Jurkat, Clone E6-1 (cell line): ENCODE results near the gene ABCG1.

Source experiments
- DNase-seq: peaks from one replicate; pipeline ENCODE4 v3.0.0-alpha.2; 2011; ENCODE audit warnings: low read depth, low spot score
- H3K4me3 ChIP-seq: 2 replicates; pipeline ENCODE4 v1.5.1; 2011; ENCODE audit warnings: mild to moderate bottlenecking, low read length, control low read depth, moderate library complexity

ABCG1 gene

GRCh38 chr21:42295845-42296244, 76.9 kb downstream of the ABCG1 start:
- DNase-seq, result no peak
- H3K4me3 ChIP-seq, result no peak overlapping the region

- DNase-seq, result peak; percentile 51
- H3K4me3 ChIP-seq, result no peak overlapping the region
Measured at GRCh38 chr21:42296501-42296900, 77.6 kb downstream of the ABCG1 start.

GRCh38 chr21:42297377-42297776, 78.4 kb downstream of the ABCG1 start:
- peak; percentile 77 for DNase-seq

GRCh38 chr21:42298237-42298636, 79.3 kb downstream of the ABCG1 start:
- H3K4me3 ChIP-seq, result no peak overlapping the region
- DNase-seq, result no peak

More at GRCh38 chr21:42297377-42297776, 78.4 kb downstream of the ABCG1 start:
- H3K4me3 ChIP-seq, result no peak overlapping the region

GRCh38 chr21:42298657-42299056, 79.7 kb downstream of the ABCG1 start:
- no peak overlapping the region for H3K4me3 ChIP-seq
- DNase-seq, result no peak

- no peak overlapping the region for H3K4me3 ChIP-seq
- DNase-seq, result peak; percentile 68
Measured at GRCh38 chr21:42299324-42300044, 80.5 kb downstream of the ABCG1 start.

- H3K4me3 ChIP-seq, result no peak overlapping the region
- no peak for DNase-seq
Measured at GRCh38 chr21:42300045-42300583, 81.2 kb downstream of the ABCG1 start.

- no peak for DNase-seq
Measured at GRCh38 chr21:42300956-42301355, 82.0 kb downstream of the ABCG1 start.

GRCh38 chr21:42301371-42302075, 82.6 kb downstream of the ABCG1 start:
- no peak overlapping the region for H3K4me3 ChIP-seq
- DNase-seq, result no peak

More at GRCh38 chr21:42300956-42301355, 82.0 kb downstream of the ABCG1 start:
- no peak overlapping the region for H3K4me3 ChIP-seq

GRCh38 chr21:42302076-42302650, 83.2 kb downstream of the ABCG1 start:
- no peak for DNase-seq
- no peak overlapping the region for H3K4me3 ChIP-seq

- no peak for DNase-seq
- H3K4me3 ChIP-seq, result no peak overlapping the region
Measured at GRCh38 chr21:42302794-42303193, 83.9 kb downstream of the ABCG1 start.

GRCh38 chr21:42303443-42303842, 84.5 kb downstream of the ABCG1 start:
- no peak for DNase-seq
- H3K4me3 ChIP-seq, result no peak overlapping the region

GRCh38 chr21:42304556-42305454, 85.9 kb downstream of the ABCG1 start:
- H3K4me3 ChIP-seq, result no peak overlapping the region
- no peak for DNase-seq

GRCh38 chr21:42305707-42306147, 86.8 kb downstream of the ABCG1 start:
- H3K4me3 ChIP-seq, result no peak overlapping the region
- DNase-seq, result no peak

- H3K4me3 ChIP-seq, result no peak overlapping the region
- peak; percentile 20 for DNase-seq
Measured at GRCh38 chr21:42306366-42307035, 87.6 kb downstream of the ABCG1 start.

- no peak overlapping the region for H3K4me3 ChIP-seq
- no peak for DNase-seq
Measured at GRCh38 chr21:42307106-42307505, 88.2 kb downstream of the ABCG1 start.

GRCh38 chr21:42308161-42308913, 89.4 kb downstream of the ABCG1 start:
- DNase-seq, result no peak
- no peak overlapping the region for H3K4me3 ChIP-seq
